CD14-positive monocyte (primary cell): Measurements from ENCODE around the gene BCAR3. TPM values are rescaled to one million over a fixed set of nuclear protein-coding genes. Genes with fewer than 3 reads are reported as not detected.
A peak's percentile ranks its signal among the peaks of the same experiment; 100 is the strongest.

Experiments
- DNase-seq, 3 donors: peaks; one replicate each; pipeline ENCODE4 v3.0.0-alpha.2; 2011 to 2022
- H2AFZ ChIP-seq: 2 replicates; pipeline ENCODE4 v1.6.0; 2012; ENCODE audit warnings: mild to moderate bottlenecking, low read depth, low read length, inconsistent platforms; ENCODE audit not compliant: insufficient read depth, poor library complexity, severe bottlenecking
- H3K27ac ChIP-seq, 2 donors: 1 replicate in 1 of 2; 2 replicates in 1 of 2; pipeline ENCODE4 v1.5.1; 2012 to 2013; ENCODE audit warnings: low read length in 2 of 2, control low read depth in 1 of 2, inconsistent platforms in 1 of 2, low read depth in 1 of 2, mild to moderate bottlenecking in 1 of 2
- H3K27me3 ChIP-seq, 2 donors: one replicate each; pipeline versions ENCODE4 v1.6.0 to v1.6.1; 2011 to 2013; ENCODE audit warnings: low read length in 2 of 2; ENCODE audit not compliant: control insufficient read depth in 2 of 2, insufficient read depth in 2 of 2
- H3K36me3 ChIP-seq, 2 donors: replicated peaks in 1 of 2; 1 replicate in 1 of 2; 2 replicates in 1 of 2; pipeline versions ENCODE4 v1.5.1 to v1.6.1; 2012 to 2013; ENCODE audit warnings: low read length in 2 of 2, control low read depth in 1 of 2, inconsistent platforms in 1 of 2, mild to moderate bottlenecking in 1 of 2; ENCODE audit not compliant: insufficient read depth in 2 of 2, control insufficient read depth in 1 of 2
- H3K4me1 ChIP-seq, 2 donors: 1 replicate in 1 of 2; 2 replicates in 1 of 2; pipeline versions ENCODE4 v1.5.1 to v1.6.1; 2012 to 2013; ENCODE audit warnings: low read length in 2 of 2, control low read depth in 1 of 2, inconsistent platforms in 1 of 2, mild to moderate bottlenecking in 1 of 2, moderate library complexity in 1 of 2; ENCODE audit not compliant: insufficient read depth in 2 of 2, control insufficient read depth in 1 of 2
- H3K4me2 ChIP-seq: replicated peaks from 2 replicates; pipeline ENCODE3; 2012; ENCODE audit warnings: low read length, moderate library complexity, mild to moderate bottlenecking; ENCODE audit not compliant: poor library complexity, severe bottlenecking; ENCODE audit errors: extremely low read depth
- H3K4me3 ChIP-seq, 3 experiments: fragments of 200-600 bp in 1 of 3; sonication (generic) in 1 of 3; replicated peaks in 1 of 3; 1 replicate in 2 of 3; 2 replicates in 1 of 3; pipeline ENCODE4 v1.5.1; 2011 to 2013; ENCODE audit warnings: low read length in 3 of 3, mild to moderate bottlenecking in 3 of 3, control low read depth in 2 of 3, low read depth in 2 of 3, inconsistent platforms in 1 of 3, moderate library complexity in 1 of 3
- H3K79me2 ChIP-seq: 2 replicates; pipeline ENCODE4 v1.6.0; 2012; ENCODE audit warnings: mild to moderate bottlenecking, control low read depth, inconsistent platforms, low read length, moderate library complexity; ENCODE audit not compliant: insufficient read depth
- H3K9ac ChIP-seq: 2 replicates; pipeline ENCODE4 v1.6.0; 2017; ENCODE audit warnings: low read length, mild to moderate bottlenecking; ENCODE audit not compliant: insufficient read depth, poor library complexity, severe bottlenecking
- H3K9me3 ChIP-seq, 2 donors: replicated peaks in 1 of 2; 1 replicate in 1 of 2; 2 replicates in 1 of 2; pipeline versions ENCODE4 v1.5.1 to v1.6.1; 2012 to 2013; ENCODE audit warnings: low read length in 2 of 2, control low read depth in 1 of 2; ENCODE audit not compliant: control insufficient read depth in 1 of 2, insufficient read depth in 1 of 2
- H4K20me1 ChIP-seq: 2 replicates; pipeline ENCODE4 v1.6.0; 2012; ENCODE audit warnings: mild to moderate bottlenecking, low read length, control low read depth, moderate library complexity; ENCODE audit not compliant: insufficient read depth
- H3K27ac Mint-ChIP-seq, 7 donors: one replicate each; pipeline ENCODE4 v1.8.0; 2020; ENCODE audit warnings: mild to moderate bottlenecking in 7 of 7, mixed read lengths in 7 of 7, moderate library complexity in 6 of 7, inconsistent platforms in 2 of 7
- H3K27me3 Mint-ChIP-seq, 3 donors: one replicate each; pipeline ENCODE4 v1.8.0; 2021 to 2022; ENCODE audit warnings: low read depth in 3 of 3, mild to moderate bottlenecking in 3 of 3, mixed read lengths in 3 of 3, moderate library complexity in 3 of 3, inconsistent platforms in 1 of 3
- H3K36me3 Mint-ChIP-seq, 2 donors: one replicate each; pipeline ENCODE4 v1.8.0; 2020; ENCODE audit warnings: mixed read lengths in 2 of 2, inconsistent platforms in 1 of 2, mild to moderate bottlenecking in 1 of 2
- H3K4me1 Mint-ChIP-seq: one replicate; pipeline ENCODE4 v1.8.0; 2020; ENCODE audit warnings: mild to moderate bottlenecking, mixed read lengths
- H3K4me3 Mint-ChIP-seq, 2 donors: one replicate each; pipeline ENCODE4 v1.8.0; 2020; ENCODE audit warnings: mild to moderate bottlenecking in 2 of 2, mixed read lengths in 2 of 2, moderate library complexity in 1 of 2
- H3K9me3 Mint-ChIP-seq, 7 donors: one replicate each; pipeline ENCODE4 v1.8.0; 2020 to 2022; ENCODE audit warnings: mixed read lengths in 7 of 7, mild to moderate bottlenecking in 6 of 7, moderate library complexity in 6 of 7, inconsistent platforms in 2 of 7
- WGBS: methylation state at CpG from one replicate; pipeline ENCODE4 v1.1.5; 2013; ENCODE audit warnings: missing lambda C conversion rate; ENCODE audit not compliant: insufficient coverage; 5-methylcytosine and 5-hydroxymethylcytosine counted together
- intact Hi-C, 2 donors: fragments of 100-400 bp; cut with micrococcal nuclease; formaldehyde crosslinking; loops; one replicate each; pipeline versions ENCODE4 v1.15.0 to v1.15.1; 2023
- polyA plus RNA-seq, 3 donors: library from polyadenylated mRNA; depleted of rRNA in 1 of 3; unstranded in 2 of 3; stranded (reverse) in 1 of 3; fragments of 300-500 nt in 2 of 3; fragments of >200 nt in 1 of 3; fragmentation: Illumina TruSeq in 2 of 3; gene quantifications; 1 replicate in 2 of 3; 2 replicates in 1 of 3; pipeline ENCODE4 v1.2.3, GENCODE V29; 2012 to 2021
- TF ChIP-seq, protein P1 (sequence below): fragments of 200-600 bp; IDR thresholded peaks from one replicate; pipeline ENCODE4 v1.8.0; 2022; ENCODE audit warnings: antibody characterized with exemption, mild to moderate bottlenecking

The BCAR3 gene
- polyA plus RNA-seq, 3 donors: 0.05 to 0.41 TPM; not detected in 1

DNA sequence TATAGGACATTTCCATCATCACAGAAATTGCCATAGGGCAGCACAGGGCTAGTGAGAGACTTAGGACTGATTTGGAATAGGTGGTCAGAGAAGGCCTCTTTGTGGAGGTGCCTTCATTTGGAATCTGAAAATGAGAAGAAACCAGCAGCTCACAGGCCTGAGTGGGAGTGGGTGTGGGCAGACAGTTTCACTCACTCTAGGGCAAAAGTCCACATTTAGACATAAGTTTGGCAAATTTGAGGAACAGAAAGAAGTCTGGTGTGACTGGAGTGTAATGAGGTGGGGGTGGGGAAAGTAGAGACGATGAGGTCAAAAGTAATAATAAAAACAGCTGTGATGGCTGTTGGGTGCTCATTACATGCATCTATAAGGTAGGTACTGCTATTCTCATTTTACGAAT lies 22.4 kb upstream of the BCAR3 start:
- peak; percentile 54 to 71 (median 56) for DNase-seq
- Histone ChIP-seq H3K4me3 (peak overlapping the region in 1 of 3 experiments; percentile 6), H3K79me2 (no peaks in the 10 kb centered on the region), H4K20me1 (no peaks in the 10 kb centered on the region), H3K27me3 (no peaks in the 10 kb centered on the region), H3K9ac (no peak overlapping the region), H3K9me3 (no peaks in the 10 kb centered on the region), H2AFZ (peak overlapping the region; percentile 12), H3K4me2 (peak overlapping the region; percentile 31), H3K27ac (peak overlapping the region in 1 of 2 donors; percentile 75), H3K4me1 (peaks cover 48 to 50% of the 10 kb centered on the region in 2 donors), H3K36me3 (no peaks in the 10 kb centered on the region)
- Mint-ChIP-seq H3K4me1 (peaks cover 55% of the 10 kb centered on the region), H3K36me3 (no peaks in the 10 kb centered on the region), H3K4me3 (peak overlapping the region; percentile 32 to 43), H3K27me3 (peaks cover 0 to 2% (median 0%) of the 10 kb centered on the region in 3 donors), H3K27ac (peak overlapping the region; percentile 77 to 96 (median 84)), H3K9me3 (peaks cover 0 to 3% (median 0%) of the 10 kb centered on the region in 7 donors)
- intact Hi-C loops: no loop called here
- 14% methylated on average over 1 of the region's 2 CpGs for WGBS
- TF ChIP-seq, protein P1, sequence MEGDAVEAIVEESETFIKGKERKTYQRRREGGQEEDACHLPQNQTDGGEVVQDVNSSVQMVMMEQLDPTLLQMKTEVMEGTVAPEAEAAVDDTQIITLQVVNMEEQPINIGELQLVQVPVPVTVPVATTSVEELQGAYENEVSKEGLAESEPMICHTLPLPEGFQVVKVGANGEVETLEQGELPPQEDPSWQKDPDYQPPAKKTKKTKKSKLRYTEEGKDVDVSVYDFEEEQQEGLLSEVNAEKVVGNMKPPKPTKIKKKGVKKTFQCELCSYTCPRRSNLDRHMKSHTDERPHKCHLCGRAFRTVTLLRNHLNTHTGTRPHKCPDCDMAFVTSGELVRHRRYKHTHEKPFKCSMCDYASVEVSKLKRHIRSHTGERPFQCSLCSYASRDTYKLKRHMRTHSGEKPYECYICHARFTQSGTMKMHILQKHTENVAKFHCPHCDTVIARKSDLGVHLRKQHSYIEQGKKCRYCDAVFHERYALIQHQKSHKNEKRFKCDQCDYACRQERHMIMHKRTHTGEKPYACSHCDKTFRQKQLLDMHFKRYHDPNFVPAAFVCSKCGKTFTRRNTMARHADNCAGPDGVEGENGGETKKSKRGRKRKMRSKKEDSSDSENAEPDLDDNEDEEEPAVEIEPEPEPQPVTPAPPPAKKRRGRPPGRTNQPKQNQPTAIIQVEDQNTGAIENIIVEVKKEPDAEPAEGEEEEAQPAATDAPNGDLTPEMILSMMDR: no peak

DNA sequence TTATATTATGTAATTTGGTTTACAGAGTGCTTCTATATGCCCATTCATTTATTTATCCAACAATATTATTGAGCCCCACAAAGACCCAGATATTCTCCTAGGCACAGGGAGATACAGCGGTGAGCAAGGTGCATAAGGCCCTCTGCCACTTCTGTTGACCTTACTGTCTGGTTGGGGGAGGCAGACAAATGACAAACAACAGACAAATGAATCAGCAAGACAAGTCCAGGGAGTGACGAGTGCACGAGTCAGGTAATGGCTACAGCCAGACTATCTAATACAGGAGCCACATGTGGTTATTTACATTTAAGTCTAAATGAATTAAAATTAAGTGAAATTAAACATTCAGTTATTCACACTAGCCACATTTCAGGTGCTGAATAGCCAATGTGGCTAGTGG lies 22.0 kb upstream of the BCAR3 start:
- Mint-ChIP-seq H3K4me3 (peak overlapping the region; percentile 30 to 32), H3K36me3 (no peaks in the 10 kb centered on the region), H3K9me3 (peaks cover 0 to 3% (median 0%) of the 10 kb centered on the region in 7 donors), H3K4me1 (peaks cover 51% of the 10 kb centered on the region), H3K27me3 (peaks cover 0 to 3% (median 0%) of the 10 kb centered on the region in 3 donors), H3K27ac (peak overlapping the region; percentile 77 to 96 (median 84))
- Histone ChIP-seq H4K20me1 (no peaks in the 10 kb centered on the region), H3K4me1 (peaks cover 44 to 45% of the 10 kb centered on the region in 2 donors), H3K9ac (no peak overlapping the region), H3K36me3 (no peaks in the 10 kb centered on the region), H3K9me3 (no peaks in the 10 kb centered on the region), H3K27ac (peak overlapping the region in 1 of 2 donors; percentile 75), H3K4me3 (peak overlapping the region in 1 of 3 experiments; percentile 6), H3K79me2 (no peaks in the 10 kb centered on the region), H3K4me2 (peak overlapping the region; percentile 31), H3K27me3 (no peaks in the 10 kb centered on the region), H2AFZ (peak overlapping the region; percentile 12)
- WGBS: no CpG with 5 or more reads among the region's 3 CpGs
- peak; percentile 39 to 70 (median 39) for DNase-seq
- TF ChIP-seq, protein P1: no peak
- intact Hi-C loops: no loop called here
